ENCODE results near the gene SLIT3. TPM values are rescaled to one million over a fixed set of nuclear protein-coding genes. Genes with fewer than 3 reads are reported as not detected.

SLIT3 gene
- total and polyA plus RNA-seq, 2 donors from 2014 or later = 14.5 to 54.1 TPM

- DNase-seq (no peak), FAIRE-seq (no peak)
- H3K4me1 ChIP-seq (ENCODE audit: control insufficient read depth in 2 of 3, insufficient read depth in 2 of 3, low read depth in 1 of 3, low read length in 3 of 3) = peaks cover under 1 to 5% (median 5%) of the 10 kb centered on the region in 3 donors
- H3K27ac ChIP-seq (ENCODE audit: low read depth in 2 of 2, low read length in 2 of 2) = no peak overlapping the region
- H3K36me3 ChIP-seq (ENCODE audit: control insufficient read depth in 2 of 3, insufficient read depth in 3 of 3, low read length in 3 of 3) = no peaks in the 10 kb centered on the region
- no peak for TF ChIP-seq CTCF (IDR thresholded peaks at IDR 0.05; ENCODE audit: borderline replicate concordance, extremely low read depth, insufficient read depth)
- no peaks in the 10 kb centered on the region for H3K9me3 ChIP-seq (ENCODE audit: control insufficient read depth in 2 of 3, insufficient read depth in 1 of 3, low read length in 3 of 3)
- intact Hi-C loops (cut with DNase I) = no loop called here
- H3K27me3 ChIP-seq (ENCODE audit: control insufficient read depth, insufficient read depth, low read length) = no peaks in the 10 kb centered on the region
- no peak overlapping the region for H3K9ac ChIP-seq (ENCODE audit: low read length in 3 of 3)
- H3K4me3 ChIP-seq (ENCODE audit: low read length in 3 of 3) = no peak overlapping the region
Measured at GRCh38 chr5:168971100-168971499, 329.8 kb downstream of the SLIT3 start.

- intact Hi-C loops (cut with DNase I) = no loop called here
- DNase-seq = peak in 3 of 5 donors; percentile 65 to 85 (median 74)
- no peaks in the 10 kb centered on the region for H3K4me1 ChIP-seq (ENCODE audit: control insufficient read depth in 2 of 3, insufficient read depth in 2 of 3, low read depth in 1 of 3, low read length in 3 of 3)
Measured at GRCh38 chr5:168969326-168969886, 331.5 kb downstream of the SLIT3 start.

DNA sequence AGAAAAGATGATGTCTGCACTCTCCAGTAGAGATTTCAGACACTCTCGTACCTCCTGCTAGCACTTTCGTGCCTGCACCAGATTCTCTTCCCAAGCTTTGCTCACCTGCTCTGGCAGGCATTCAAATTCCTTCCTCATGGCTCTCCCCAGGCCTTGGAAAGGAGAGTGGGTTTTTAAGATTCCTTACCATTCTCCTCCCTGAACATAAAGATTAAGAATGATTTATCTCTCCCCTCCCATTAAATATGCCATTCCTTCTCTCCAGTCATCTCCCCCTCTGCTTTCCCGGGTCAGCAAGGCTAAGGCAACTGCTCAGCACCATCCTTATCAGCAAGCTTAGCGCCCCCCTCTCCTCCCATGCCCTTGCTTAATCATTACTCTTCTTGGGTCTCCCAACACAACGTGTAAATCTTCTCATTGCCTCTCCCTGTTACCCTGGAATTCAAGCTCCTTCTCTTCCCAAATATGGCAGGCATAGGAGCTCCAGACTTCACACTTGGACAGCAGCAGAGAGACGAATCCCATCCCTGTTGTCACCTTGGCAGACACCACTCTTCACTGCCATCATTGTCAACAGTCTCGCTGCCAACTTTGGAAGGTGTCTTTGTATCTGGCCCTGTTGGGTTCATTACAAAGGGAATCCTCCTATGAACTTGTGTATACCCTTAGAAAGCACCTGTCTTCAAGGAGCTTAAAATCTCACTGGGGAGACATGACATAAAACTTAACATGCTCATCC is 332.9 kb downstream of the SLIT3 start:
- Histone ChIP-seq H3K9ac (ENCODE audit: low read length in 3 of 3) (no peak overlapping the region), H3K27me3 (ENCODE audit: control insufficient read depth, insufficient read depth, low read length) (no peaks in the 10 kb centered on the region), H3K4me3 (ENCODE audit: low read length in 3 of 3) (no peak overlapping the region), H3K9me3 (ENCODE audit: control insufficient read depth in 2 of 3, insufficient read depth in 1 of 3, low read length in 3 of 3) (no peaks in the 10 kb centered on the region), H3K4me1 (ENCODE audit: control insufficient read depth in 2 of 3, insufficient read depth in 2 of 3, low read depth in 1 of 3, low read length in 3 of 3) (no peaks in the 10 kb centered on the region), H3K36me3 (ENCODE audit: control insufficient read depth in 2 of 3, insufficient read depth in 3 of 3, low read length in 3 of 3) (no peaks in the 10 kb centered on the region), H3K27ac (ENCODE audit: low read depth in 2 of 2, low read length in 2 of 2) (no peak overlapping the region)
- FAIRE-seq = no peak
- DNase-seq = no peak
- no peak for TF ChIP-seq CTCF (IDR thresholded peaks at IDR 0.05; ENCODE audit: borderline replicate concordance, extremely low read depth, insufficient read depth)
- intact Hi-C loops (cut with DNase I) = no loop called here

More at GRCh38 chr5:168969326-168969886, 331.5 kb downstream of the SLIT3 start:
- H3K27me3 ChIP-seq (ENCODE audit: control insufficient read depth, insufficient read depth, low read length) = no peaks in the 10 kb centered on the region
- no peak for FAIRE-seq
- H3K27ac ChIP-seq (ENCODE audit: low read depth in 2 of 2, low read length in 2 of 2) = no peak overlapping the region
- H3K4me3 ChIP-seq (ENCODE audit: low read length in 3 of 3) = no peak overlapping the region
- no peaks in the 10 kb centered on the region for H3K9me3 ChIP-seq (ENCODE audit: control insufficient read depth in 2 of 3, insufficient read depth in 1 of 3, low read length in 3 of 3)
- no peaks in the 10 kb centered on the region for H3K36me3 ChIP-seq (ENCODE audit: control insufficient read depth in 2 of 3, insufficient read depth in 3 of 3, low read length in 3 of 3)
- TF ChIP-seq CTCF (IDR thresholded peaks at IDR 0.05; ENCODE audit: borderline replicate concordance, extremely low read depth, insufficient read depth) = no peak
- no peak overlapping the region for H3K9ac ChIP-seq (ENCODE audit: low read length in 3 of 3)
